NCI-H748 (cell line): ENCODE data around the gene MSH3.
"Not testable (repeated sequence)": the region's sequence is repeated elsewhere in the genome, so short reads cannot be mapped to it uniquely, and the experiment has no call there.

ENCODE experiments used
- DNase-seq: peaks from one replicate; lab custom pipeline; 2025; ENCODE audit not compliant: unreplicated experiment; lab: John Stamatoyannopoulos, UW

MSH3 gene

DNA sequence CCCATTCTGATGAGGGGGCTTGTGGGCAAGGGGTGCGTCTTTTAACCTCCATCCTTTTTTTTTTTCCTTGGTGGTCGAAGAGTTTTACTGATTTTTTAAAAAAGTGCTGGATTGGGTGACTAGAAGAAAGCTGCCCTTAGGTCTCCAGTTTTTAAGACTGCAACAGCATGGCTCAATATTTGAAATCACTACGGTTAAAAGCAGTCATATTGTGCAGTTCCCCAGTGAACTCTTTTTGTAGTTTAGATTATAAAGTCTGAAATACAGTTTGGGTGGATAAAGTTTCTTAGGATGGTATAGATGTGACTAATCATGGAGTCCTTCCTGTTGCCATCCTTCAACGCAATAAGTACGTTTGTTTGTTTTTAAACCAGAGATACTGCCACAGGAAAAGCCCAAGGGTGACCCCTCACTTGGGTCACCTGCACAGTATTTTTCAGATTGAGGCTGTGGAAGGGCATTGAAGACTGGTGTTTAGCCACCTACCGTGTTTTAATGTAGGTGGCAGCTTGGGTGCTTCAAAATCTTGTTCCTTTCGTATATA is 851 bp downstream of the MSH3 start:
- peak; percentile 37 for DNase-seq

DNA sequence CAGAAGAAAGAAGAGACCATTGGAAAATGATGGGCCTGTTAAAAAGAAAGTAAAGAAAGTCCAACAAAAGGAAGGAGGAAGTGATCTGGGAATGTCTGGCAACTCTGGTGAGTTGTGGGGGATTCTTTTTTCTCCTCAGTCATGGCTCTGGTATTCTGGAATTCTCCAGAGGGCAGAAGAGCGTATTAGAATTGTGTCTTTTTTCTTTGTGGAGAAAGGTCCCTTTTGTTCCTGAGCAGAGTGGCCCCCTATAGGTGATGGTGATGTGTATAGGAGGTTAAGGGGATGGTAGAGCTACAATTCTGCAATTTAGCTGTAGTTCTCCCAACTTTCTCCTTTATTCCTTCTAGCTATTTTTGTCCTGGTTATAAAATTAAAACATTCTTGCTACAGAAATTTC is 2.0 kb downstream of the MSH3 start:
- peak; percentile 8 for DNase-seq

DNA sequence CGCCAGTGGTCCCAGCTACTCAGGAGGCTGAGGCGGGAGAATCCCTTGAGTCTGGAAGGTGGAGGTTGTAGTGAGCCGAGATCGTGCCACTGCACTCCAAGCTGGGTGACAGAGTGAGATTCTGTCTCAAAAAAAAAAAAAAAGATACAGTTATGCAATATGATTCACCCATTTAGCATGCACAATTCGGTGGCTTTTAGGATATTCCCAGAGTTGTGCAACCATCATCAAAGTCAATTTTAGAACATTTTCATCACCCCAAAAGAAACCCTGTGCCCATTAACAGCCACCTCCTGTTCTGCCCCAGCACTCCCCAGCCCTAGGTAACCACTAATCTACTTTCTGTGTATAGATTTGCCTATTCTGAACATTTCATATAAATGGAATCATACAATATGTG is 4.7 kb downstream of the MSH3 start:
- no peak for DNase-seq

DNA sequence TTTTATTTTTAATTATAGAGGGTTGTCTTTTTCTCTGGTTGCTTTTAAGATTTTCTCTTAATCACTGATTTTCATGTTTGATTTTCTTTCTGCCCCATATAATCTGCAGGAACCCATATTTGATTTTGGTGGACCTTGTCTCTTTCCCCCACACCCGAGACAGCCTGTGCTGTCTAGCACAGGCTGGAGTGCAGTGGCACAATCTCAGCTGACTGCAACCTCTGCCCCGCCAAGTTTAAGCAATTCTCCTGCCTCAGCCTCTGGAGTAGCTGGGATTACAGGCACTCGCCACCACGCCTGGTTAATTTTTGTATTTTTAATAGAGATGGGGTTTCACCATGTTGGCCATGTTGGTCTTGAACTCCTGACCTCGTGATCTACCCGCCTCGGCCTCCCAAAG is 6.2 kb downstream of the MSH3 start:
- DNase-seq, result not testable (repeated sequence)

DNA sequence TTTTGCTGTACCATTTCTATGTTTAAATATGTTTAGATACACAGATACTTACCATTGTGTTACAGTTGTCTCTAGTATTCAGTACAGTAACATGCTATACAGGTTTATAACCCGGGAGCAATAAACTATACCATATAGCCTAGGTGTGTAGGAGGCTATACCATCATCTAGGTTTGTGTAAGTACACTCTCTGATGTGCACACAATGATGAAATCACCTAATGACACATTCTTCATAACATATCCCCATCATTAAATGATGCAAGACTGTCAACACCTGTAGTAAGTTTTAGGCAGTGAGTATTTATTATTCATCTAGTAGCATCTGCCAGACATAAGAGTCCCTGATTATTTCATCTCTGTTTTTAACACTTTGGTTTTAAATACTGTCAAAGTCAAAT is 7.7 kb downstream of the MSH3 start:
- DNase-seq, result no peak

DNA sequence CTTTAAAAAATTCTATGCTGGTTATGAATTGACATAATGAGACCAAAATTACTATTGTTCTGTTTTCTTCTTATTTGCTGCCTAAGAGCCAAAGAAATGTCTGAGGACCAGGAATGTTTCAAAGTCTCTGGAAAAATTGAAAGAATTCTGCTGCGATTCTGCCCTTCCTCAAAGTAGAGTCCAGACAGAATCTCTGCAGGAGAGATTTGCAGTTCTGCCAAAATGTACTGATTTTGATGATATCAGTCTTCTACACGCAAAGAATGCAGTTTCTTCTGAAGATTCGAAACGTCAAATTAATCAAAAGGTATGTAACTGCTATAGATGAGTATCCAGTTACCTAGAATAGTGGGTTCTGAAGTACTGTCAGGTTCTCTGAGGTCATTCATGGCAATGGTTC is 10.6 kb downstream of the MSH3 start:
- DNase-seq, result no peak

DNA sequence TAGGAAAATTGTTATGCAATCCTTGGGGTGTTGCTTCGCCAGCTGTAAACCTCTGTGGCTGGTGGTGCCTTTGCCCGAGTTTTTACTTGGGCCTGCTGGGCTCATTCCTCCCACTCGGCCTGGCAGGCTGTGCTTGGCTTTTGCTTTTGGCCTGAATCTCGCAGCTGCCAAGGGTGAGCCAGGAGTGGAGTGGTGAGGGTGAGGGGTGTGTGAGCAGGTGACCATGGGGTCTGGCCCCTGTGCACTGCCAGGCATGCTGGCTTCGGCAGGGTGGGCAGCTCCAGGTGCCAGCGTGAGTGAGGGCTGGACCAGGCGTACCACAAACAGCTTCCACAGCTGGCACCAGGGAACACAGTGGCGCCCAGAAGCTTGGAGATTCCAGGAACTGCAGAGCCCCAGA is 12.9 kb downstream of the MSH3 start:
- DNase-seq, result no peak

DNA sequence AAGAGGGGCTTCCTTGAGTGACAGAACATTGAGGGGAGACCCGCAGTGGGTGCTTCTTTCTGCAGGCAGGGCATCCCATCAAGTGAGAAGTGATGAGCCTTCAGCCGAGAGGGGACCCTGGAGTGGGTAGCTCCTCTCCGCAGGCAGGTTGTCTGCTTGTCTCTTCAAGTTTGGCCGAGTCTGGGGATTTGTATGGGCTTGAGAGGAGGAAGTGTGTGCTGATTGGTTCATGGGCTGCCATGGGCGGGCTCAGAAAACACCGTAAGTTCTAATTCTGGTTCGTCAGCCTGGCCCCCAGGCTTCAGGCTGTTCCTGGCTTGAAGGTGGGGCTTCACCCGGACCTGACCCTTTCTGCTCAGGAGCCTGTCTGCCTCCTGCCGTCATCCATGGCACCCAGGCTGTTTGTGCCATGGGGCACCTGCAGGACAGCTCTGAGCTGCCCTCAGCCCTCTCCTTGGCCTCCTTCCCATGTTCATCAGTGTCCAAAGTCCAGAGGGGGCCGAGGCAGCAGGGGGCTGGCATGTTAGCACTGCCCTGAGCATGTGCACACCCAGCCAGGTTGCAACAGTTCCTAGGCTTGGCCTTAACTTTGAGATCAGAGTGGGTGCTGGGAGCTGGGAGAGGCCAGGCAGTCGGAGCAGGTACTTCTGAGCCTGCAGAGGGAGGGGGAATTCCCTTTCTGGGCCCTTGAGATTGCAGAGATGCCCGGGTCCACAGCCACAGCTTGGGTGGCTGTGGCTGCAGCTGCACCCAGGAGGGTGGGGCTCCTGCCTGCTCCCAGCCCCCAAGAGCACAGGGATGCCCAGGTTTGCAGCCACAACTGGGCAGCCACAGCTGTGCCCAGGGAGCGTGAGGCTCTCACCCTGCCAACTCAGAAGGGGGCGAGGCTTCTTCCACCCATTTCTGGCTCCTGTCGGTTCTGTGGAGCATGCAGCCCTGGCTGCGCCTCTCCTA is 13.8 kb downstream of the MSH3 start:
- no peak for DNase-seq

DNA sequence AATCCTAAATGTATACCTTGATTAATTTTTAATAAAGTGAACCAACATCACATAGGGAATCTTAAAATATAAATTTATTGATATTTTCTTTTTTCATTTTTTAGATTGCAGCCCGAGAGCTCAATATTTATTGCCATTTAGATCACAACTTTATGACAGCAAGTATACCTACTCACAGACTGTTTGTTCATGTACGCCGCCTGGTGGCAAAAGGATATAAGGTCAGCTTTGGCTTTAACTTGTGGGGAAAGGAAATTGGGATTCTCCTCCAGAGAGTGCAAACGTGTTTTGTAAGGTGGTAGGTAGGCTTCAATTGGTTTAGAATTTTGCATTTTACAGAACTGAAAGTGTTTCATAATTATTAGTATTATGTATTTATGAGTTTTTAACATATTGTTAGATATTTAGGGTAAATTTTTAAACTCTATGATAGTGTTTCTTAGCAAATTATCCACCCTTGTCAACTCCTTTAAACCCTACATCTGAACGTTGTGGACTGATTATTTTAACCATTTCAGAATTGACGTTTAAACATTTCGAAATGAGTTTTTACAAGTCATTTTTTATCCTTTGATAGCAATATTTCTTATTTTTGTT is 17.8 kb downstream of the MSH3 start:
- peak; percentile 72 for DNase-seq

DNA sequence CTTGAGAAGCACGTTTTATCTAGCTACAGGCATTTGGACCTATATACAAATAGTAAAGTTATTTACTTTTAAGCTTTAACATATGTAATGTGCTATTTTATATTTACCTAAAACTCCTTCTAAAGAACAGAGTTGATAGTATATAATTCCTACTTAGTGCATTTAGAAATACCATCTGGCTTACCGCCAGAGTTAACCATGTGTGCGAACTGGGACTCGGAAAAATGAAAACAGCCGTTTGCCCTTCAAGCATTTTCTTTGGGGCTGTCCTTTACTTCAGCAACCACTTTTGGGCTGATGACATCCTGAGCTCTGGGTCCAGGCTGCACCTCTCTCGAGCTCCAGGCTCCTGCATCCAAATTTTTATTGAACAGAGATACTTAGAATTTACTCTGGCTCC is 22.3 kb downstream of the MSH3 start:
- DNase-seq, result no peak

DNA sequence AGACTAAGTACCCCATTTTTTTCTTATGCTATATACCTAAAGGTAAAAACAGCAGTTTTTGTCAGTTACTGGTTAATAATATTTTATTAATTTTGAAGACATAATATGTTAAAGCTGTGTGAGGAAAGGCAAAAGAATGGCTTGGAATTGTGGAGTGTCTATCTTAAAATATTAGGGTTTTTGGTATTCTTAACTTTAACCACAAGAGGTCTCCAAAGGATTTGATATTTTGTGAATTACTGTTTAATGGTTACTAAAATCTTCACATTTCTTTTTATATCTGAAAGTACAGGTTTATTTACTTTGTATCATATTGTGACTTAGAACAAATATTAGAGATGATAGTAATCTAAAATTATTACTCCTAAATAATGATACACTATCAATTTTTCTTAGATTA is 32.3 kb downstream of the MSH3 start:
- DNase-seq, result peak; percentile 21

DNA sequence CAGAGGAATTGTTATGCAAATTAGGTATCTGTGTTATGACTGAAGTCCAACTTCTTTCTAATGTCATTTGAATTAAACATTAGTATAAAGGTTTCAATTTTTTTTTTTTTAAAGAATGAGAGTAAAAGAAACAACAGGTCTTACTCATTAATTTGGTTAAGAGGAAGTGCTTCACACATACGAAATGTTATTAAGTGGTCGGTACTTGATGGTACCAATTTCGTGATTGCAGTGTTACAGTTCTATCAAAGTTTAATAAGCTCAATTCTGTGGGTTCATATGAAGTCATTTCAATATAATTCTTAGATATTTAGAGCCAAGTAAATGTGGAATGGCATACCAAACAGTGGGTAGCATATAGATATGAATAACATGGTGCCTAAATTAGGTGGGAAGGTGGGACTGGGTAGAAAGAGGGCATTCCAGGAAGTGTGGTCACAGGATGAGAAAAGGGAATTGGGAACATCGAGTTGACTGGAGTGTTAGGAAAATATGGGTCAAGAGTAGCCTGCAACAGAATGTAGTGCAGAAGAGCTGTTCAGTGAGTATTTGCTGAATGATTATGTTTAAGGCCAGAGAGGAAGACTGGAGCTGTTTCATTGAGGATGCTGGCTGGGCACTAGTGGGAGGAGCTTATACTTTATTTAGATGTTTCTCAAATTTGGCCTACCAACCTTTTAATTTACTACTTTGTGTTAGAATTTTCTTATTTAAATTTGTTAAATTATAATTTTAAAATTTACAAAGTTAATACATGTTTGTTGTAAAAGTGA is 34.4 kb downstream of the MSH3 start:
- DNase-seq, result no peak

DNA sequence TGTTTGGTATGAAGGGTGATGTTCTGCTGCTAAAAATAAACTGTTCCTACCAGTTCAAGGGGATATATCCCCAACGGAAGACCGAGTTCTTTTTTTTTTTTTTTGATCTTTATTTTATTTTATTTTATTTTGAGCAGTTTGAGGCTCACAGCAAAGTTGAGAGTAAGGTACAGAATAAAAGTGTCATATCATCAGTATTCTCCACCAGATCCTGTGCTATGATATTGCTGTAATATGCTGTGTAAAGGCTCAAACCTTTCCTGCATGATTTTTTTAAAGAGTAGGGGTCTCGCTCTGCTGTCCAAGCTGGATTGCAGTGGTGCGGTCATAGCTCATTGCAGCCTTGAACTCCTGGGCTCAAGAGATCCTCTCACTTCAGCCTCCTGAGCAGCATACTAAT is 35.2 kb downstream of the MSH3 start:
- DNase-seq, result no peak

DNA sequence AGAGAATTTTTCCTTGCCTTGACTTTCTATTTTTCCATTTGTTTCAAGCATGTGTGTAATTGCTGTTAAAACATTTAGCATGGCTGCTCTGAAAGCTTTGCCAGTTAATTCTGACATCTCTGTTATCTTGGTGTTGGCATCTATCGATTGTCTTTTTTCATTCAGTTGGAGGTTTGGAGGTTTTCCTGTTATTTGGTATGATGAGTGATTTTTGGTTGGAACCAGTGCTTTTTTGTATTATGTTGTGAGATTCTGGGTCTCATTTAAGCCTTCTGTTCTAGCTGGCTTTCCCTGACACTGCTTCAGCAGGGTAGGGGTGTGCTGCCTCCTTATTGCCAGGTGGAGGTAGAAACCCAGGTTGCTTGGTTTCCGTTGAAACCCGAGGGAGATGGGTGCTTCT is 41.2 kb downstream of the MSH3 start:
- no peak for DNase-seq

DNA sequence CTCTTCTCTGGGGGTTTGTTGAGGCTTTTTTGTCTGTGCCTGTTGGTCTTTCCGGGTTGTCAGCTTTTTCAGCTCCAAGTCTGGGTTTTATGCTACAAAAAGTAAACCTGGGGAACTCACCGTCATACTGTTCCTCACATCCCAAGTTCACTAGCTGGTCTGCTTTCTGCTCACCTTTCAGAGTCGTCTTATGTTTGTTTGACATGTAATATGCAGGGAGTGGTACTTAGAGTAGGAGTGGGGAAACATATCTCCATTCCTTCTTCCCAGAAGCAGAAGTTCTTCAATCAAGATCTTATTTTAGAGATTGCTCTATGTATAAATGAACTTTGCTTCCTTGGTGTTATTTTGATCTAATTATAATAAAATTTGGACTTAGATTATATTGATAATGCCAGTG is 42.0 kb downstream of the MSH3 start:
- DNase-seq, result no peak

DNA sequence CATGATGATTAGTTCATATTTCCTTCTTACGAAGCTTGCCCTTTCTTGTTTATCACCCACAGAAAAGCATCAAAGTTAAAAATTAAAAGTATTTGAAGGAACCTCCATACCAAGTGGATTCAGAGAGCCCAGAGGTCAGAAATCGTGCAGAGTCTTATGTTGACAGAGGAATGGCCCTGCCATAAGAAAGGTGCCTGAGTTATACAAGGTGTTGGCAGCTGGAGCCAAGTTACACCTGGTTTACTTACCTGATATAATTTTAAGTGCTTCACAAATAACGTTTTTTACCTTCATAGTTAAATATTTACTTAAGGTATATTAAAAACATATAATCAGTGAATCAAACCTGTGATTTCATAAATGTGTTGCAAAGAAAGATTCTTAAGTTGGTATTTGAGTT is 42.6 kb downstream of the MSH3 start:
- no peak for DNase-seq

DNA sequence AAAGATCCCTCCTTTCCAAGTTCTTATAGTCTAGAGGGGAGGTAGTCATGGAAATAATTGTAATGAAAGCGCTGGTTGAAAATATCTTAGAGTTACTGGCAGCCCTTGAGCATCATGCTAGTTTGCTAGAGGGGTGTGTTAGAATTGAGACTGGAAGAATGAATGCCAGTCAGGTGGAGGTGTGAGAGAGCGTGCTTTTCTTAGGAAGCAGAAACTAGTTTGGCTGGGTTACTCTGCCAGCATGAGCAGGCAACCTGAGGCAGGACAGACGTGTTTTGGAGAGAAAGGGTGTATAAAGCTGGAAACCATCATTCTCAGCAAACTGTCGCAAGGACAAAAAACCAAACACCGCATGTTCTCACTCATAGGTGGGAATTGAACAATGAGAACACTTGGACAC is 43.9 kb downstream of the MSH3 start:
- no peak for DNase-seq

DNA sequence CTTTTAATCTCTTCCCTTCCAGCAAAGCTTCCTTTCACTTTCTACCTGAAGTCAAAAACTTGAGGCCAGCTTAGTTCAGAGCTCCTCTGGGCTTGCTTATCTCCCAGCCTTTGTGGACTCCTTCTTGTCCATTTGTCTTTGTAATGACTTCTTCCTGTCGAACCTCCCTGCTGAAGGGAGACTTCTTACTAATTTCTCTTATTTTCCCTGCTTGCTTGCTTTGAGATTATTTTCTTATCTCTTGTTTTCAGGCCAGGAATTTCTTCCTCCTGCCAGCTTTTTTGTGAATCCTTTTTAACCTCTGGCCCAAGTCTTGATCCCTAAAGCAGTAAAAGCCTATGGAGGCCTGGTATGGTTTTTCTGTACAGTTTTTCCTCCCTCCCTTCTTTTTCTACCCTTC is 47.1 kb downstream of the MSH3 start:
- no peak for DNase-seq

DNA sequence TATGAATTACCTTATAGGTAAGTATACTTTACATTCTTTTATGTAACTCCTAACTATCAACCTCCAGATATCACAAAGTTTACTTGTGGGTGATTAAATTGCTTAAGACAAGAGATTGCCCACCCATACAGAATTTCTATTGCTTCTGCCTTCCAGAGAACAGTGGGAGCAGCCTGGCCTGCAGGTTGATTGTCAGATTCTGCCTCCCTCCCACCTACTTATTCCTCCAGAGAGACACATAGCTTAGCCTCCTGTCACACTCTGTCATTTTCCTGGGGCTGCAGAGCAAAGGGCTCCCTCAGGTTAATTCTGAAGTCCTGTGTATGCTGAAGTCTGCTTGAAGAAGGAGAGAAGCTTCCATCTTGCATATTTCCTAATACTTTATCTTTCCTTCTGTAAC is 48.8 kb downstream of the MSH3 start:
- no peak for DNase-seq

DNA sequence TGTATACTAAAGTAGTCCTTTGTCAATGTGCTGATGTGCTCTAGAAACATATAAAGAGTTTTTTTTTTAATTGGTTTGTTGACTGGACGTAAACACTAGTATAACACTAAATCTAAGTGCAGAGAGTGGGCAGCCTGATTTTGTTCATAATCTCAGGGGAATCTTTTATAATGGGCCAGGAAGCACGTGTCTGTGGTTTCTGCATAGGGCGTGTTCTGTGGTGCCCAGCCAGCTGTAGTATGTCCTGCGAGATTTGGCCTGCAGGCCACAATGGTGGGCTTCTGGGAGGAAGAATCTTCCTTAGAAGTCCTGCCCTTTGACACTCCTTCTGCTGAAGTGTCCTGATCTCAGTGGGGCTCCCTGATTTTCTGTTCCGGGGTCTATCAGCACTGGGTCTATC is 49.3 kb downstream of the MSH3 start:
- no peak for DNase-seq

DNA sequence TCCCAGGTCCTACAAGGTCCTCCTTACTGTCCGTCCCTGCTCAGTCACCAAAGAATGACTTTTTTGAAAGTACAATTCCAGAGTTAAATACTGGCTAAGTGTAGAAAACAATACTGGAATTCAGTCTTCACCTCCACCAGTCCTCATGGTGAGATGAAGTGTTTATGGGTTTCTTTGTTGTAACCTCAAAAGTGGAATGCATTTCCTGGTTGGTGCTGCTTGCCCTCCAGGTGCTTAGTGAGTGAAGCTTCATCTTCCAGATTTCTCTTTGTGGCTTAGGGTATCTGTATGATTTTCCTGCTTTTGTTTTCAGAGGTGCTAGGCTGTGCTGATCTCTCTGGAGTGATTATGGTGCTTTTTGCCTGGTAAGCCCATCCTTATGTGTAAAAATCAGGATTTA is 49.8 kb downstream of the MSH3 start:
- no peak for DNase-seq
